Uterus (tissue), 4 donors: ENCODE data around the gene TNFRSF21. TPM values are rescaled to one million over a fixed set of nuclear protein-coding genes. Genes with fewer than 3 reads are reported as not detected.
"Not testable (repeated sequence)": the region's sequence is repeated elsewhere in the genome, so short reads cannot be mapped to it uniquely, and the experiment has no call there.

ENCODE experiments used
- DNase-seq, 2 donors: peaks; one replicate each; pipeline ENCODE4 v3.0.0-alpha.2; 2019 to 2020
- H3K27ac ChIP-seq, 2 donors: fragments of 200-600 bp; sonication (generic); 1 replicate in 1 of 2; 2 replicates in 1 of 2; pipeline ENCODE4 v1.5.1; 2016 to 2018
- H3K27me3 ChIP-seq, 2 donors: fragments of 200-600 bp; sonication (generic); one replicate each; pipeline ENCODE4 v1.5.1; 2018 to 2019; ENCODE audit warnings: control low read depth in 1 of 2
- H3K36me3 ChIP-seq, 2 donors: fragments of 200-600 bp; sonication (generic); one replicate each; pipeline ENCODE4 v1.5.1; 2019; ENCODE audit warnings: control low read depth in 1 of 2
- H3K4me1 ChIP-seq, 2 donors: fragments of 200-600 bp; sonication (generic); one replicate each; pipeline ENCODE4 v1.5.1; 2018 to 2019; ENCODE audit warnings: control low read depth in 1 of 2
- H3K4me3 ChIP-seq, 2 donors: fragments of 200-600 bp; sonication (generic); 1 replicate in 1 of 2; 2 replicates in 1 of 2; pipeline ENCODE4 v1.5.1; 2018 to 2019; ENCODE audit warnings: mild to moderate bottlenecking in 1 of 2
- H3K9me3 ChIP-seq, 2 donors: fragments of 200-600 bp; sonication (generic); one replicate each; pipeline ENCODE4 v1.5.1; 2019; ENCODE audit warnings: control low read depth in 1 of 2
- CTCF ChIP-seq, 4 experiments: fragments of 200-600 bp in 2 of 4; fragments of 450-650 bp in 2 of 4; sonication (generic) in 2 of 4; IDR thresholded peaks; one replicate each; pipeline ENCODE4 v1.5.1; 2016 to 2019; ENCODE audit warnings: antibody characterized with exemption in 4 of 4, mild to moderate bottlenecking in 2 of 4, moderate library complexity in 1 of 4
- POLR2A ChIP-seq, 2 donors: fragments of 450-650 bp; IDR thresholded peaks; one replicate each; pipeline ENCODE4 v1.6.1; 2016; ENCODE audit warnings: antibody characterized with exemption in 2 of 2, mild to moderate bottlenecking in 1 of 2, moderate library complexity in 1 of 2
- intact Hi-C: fragments of 100-400 bp; cut with DNase I; formaldehyde crosslinking; loops from one replicate; pipeline ENCODE4 v1.15.1; 2023; ENCODE audit warnings: low total_unique reads
- total RNA-seq, 4 donors: library from RNA; depleted of rRNA in 3 of 4; stranded (reverse); fragments of >200 nt in 3 of 4; gene quantifications; one replicate each; pipeline versions ENCODE4 v1.1.0 to v1.2.4, GENCODE V29; 2014 to 2023
- donor health status: DM: yes; HTN: yes; CAD: no.

Gene TNFRSF21
- total RNA-seq, 4 donors from 2014 or later, result 1.0 to 33.1 (median 13.2) TPM

- H3K4me3 ChIP-seq, result no peak overlapping the region
- H3K27me3 ChIP-seq, result no peaks in the 10 kb centered on the region
- no peak for DNase-seq
- H3K9me3 ChIP-seq, result no peaks in the 10 kb centered on the region
- intact Hi-C loops, result no loop called here
- no peaks in the 10 kb centered on the region for H3K36me3 ChIP-seq
- H3K4me1 ChIP-seq, result no peaks in the 10 kb centered on the region
- TF ChIP-seq POLR2A (IDR thresholded peaks at IDR 0.05), result no peak
- TF ChIP-seq CTCF (IDR thresholded peaks at IDR 0.05), result no peak
- no peak overlapping the region for H3K27ac ChIP-seq
Measured at GRCh38 chr6:47337519-47337918, 27.8 kb upstream of the TNFRSF21 start.

- no peaks in the 10 kb centered on the region for H3K27me3 ChIP-seq
- H3K36me3 ChIP-seq, result no peaks in the 10 kb centered on the region
- no peaks in the 10 kb centered on the region for H3K9me3 ChIP-seq
- H3K27ac ChIP-seq, result no peak overlapping the region
- TF ChIP-seq CTCF (IDR thresholded peaks at IDR 0.05) (no peak), POLR2A (IDR thresholded peaks at IDR 0.05) (no peak)
- intact Hi-C loops, result no loop called here
- DNase-seq, result no peak
- no peak overlapping the region for H3K4me3 ChIP-seq
- no peaks in the 10 kb centered on the region for H3K4me1 ChIP-seq
Measured at GRCh38 chr6:47336334-47336733, 26.6 kb upstream of the TNFRSF21 start.

- no peaks in the 10 kb centered on the region for H3K36me3 ChIP-seq
- TF ChIP-seq POLR2A (IDR thresholded peaks at IDR 0.05) (no peak), CTCF (IDR thresholded peaks at IDR 0.05) (no peak)
- no peaks in the 10 kb centered on the region for H3K4me1 ChIP-seq
- no peak for DNase-seq
- no peak overlapping the region for H3K4me3 ChIP-seq
- no peak overlapping the region for H3K27ac ChIP-seq
- H3K27me3 ChIP-seq, result no peaks in the 10 kb centered on the region
- H3K9me3 ChIP-seq, result no peaks in the 10 kb centered on the region
- intact Hi-C loops, result no loop called here
Measured at GRCh38 chr6:47335466-47335865, 25.8 kb upstream of the TNFRSF21 start.

- Histone ChIP-seq H3K4me1 (no peaks in the 10 kb centered on the region), H3K36me3 (no peaks in the 10 kb centered on the region), H3K9me3 (no peaks in the 10 kb centered on the region), H3K27me3 (no peaks in the 10 kb centered on the region), H3K4me3 (no peak overlapping the region), H3K27ac (no peak overlapping the region)
- no peak for DNase-seq
- intact Hi-C loops, result no loop called here
- no peak for TF ChIP-seq POLR2A (IDR thresholded peaks at IDR 0.05)
- TF ChIP-seq CTCF (IDR thresholded peaks at IDR 0.05), result no peak
Measured at GRCh38 chr6:47334334-47334733, 24.6 kb upstream of the TNFRSF21 start.

GRCh38 chr6:47328606-47329005 is 18.9 kb upstream of the TNFRSF21 start:
- H3K4me1 ChIP-seq, DNase-seq, intact Hi-C loops, H3K27me3 ChIP-seq, H3K27ac ChIP-seq, H3K9me3 ChIP-seq, H3K36me3 ChIP-seq, H3K4me3 ChIP-seq: not testable (repeated sequence)

- H3K4me1 ChIP-seq, H3K27me3 ChIP-seq, H3K36me3 ChIP-seq, H3K4me3 ChIP-seq, H3K27ac ChIP-seq, intact Hi-C loops, H3K9me3 ChIP-seq, DNase-seq: not testable (repeated sequence)
Measured at GRCh38 chr6:47328139-47328538, 18.4 kb upstream of the TNFRSF21 start.
